GM21825 (cell line): ENCODE measurements around the gene TEX51.

ENCODE experiments used
- ATAC-seq: cut with Tn5 transposase; IDR thresholded peaks from one replicate; pipeline ENCODE4 v1.9.1; 2021; ENCODE audit warnings: mild to moderate bottlenecking, moderate library complexity; ENCODE audit not compliant: unreplicated experiment

The TEX51 gene

DNA sequence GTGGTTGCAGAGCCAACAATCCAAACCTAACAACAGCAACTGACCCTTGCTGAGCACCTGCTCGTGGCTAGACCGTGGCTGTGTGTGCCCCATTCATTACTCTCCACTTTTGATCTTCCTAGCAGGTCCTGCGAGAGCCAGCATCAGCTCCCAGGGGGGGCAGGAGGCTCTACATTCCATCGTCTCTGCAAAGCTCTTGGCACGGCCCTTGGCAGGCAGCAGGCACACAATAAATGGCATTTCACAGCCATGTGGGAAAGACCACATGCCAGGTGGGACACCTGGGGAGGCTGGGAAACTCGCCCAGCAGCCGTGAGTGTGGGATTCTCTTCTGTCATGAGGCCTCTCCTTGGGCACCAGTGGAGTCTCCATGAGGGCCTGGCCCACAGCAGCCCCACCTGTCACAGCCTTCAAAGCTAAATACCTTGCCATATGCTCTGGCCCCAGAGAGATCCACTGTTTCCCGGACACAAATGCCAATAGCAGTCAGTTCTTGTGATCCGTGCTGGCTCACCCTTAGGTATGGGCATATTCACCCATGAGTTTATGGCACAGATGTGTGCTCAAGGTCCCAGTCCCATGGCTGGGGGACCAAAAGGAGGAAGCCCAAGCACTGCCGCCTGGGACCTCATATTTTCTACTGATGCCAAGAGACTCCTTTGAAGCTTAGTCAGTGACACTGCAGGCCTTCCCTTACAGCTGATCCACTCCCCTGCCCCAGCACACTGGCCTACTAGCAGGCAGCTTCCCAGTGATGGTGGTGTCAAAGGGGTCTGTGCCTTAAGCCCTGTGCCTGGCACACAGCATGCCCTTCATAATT, 6.8 kb upstream of the TEX51 start:
- no peak for ATAC-seq

DNA sequence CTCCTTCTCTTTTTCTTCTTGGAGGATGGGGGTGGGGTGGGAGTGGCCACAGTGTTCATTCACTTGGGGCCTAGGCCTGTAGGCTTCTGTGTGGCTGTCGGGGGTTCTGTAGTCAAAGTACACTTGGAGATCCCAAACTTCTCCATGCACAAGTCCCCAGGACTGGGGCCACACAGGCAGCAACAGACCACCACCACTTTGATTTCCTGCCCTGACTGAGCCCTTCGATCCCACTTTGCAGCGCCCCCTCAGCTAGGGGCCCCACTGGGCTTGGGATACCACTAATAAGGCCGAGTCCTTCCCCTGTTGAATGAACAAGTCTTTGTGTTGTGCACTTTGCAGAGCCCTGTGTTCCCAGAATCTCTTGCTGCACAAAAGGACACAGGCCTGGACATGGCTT, 5.5 kb upstream of the TEX51 start:
- no peak for ATAC-seq

DNA sequence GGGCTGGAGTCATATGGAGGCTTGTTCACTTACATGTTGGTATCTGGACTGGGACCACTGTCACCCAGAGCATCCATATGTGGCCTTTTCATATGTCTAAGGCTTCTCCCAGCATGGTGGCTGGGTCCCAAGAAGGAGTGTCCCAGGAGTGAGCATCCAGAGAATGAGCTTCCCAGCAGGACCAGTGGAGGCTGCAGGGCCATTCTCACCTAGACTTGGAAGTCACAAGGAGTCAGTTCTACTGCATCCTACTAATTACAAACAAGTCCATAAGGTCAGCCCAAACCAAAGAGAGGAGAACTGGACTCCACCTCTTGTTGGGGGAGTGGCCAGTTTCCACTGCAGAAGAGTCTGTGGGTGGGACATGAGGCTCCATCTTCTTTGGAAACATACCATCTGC, 5.1 kb upstream of the TEX51 start:
- ATAC-seq, result no peak

DNA sequence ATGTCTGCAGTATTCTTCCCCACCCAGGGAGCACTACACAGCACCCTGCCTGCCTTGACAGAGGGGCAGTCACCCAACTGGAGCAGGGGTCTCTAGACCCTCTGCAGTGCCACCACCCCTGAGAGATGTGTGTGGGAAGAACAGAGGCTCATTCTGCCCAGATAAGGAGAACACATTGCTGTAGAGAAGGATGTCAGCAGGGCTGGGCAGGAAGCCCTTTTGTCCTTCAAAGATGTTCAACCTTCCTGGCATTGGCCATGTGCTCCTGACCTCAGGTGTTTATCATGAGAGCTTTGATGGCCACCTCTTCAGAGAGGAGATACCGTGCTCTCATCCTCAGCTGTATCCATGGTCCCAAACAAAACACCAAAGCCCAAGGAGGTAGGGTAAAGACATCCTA, 4.6 kb upstream of the TEX51 start:
- ATAC-seq, result no peak

DNA sequence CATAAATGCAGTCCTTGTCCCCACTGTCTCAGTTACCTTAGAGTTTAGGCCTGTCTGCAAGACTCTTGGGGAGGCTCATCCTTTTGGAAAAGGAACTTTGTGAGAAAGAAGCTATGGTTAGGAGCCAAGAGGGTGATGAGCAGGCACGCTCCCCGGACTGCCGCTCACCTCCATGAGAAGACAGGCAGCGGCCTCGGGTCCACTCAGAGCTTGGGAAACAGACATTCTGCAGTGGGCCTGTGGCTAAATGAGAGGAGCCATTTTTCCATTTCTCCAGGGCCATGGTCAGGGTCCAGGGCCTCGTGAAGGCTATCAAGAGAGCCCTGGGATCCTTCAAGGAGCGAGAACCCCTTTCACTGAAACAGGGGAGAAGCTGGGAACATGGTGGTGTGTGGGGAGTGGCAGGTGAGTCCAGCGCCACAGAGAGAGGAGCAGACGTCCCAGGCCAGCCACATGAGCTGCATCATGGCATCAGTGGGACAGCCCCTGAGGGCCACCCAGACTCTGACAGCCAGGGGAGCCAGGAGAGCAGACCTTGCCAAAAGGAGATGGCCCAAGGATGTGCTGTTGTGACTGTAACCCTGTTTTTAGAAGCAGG, 4.0 kb upstream of the TEX51 start:
- ATAC-seq, result no peak

DNA sequence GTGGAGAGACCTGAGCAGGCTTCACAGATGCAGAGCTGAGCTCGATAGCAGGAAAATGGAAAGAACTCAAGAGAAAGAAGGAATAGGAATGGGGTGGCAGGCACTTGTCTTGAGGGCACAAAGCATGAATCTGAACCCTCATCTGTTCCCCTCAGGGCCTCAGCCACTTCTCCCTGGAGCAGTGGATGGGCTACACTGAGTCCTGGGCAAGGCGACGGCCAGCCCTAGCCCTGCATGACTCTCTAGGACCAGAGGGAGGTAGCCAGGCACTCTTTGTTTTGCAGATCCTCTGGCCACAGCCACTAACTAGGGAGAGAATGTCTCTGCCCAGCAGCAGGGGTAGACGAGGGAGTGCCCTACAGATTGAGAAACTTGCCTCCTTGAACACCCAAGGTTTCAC, 3.4 kb upstream of the TEX51 start:
- ATAC-seq, result no peak

DNA sequence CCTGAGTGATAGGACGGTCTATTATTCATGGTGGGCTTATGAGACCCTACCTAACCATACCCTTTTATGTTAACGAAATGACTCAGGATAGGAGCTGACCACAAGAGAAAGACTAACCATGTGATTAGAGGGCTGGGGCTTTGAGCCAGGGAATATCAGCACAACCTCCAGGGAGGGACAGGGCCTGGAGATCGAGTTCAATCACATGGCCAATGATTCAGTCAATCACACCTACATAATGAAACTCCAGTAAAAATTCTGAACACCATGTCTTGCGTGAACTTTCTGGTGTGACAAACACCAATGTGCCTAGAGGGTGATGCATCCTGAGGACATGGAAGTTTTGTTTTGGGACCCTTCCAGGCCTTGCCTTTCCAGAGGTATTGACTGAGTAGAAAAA, 2.2 kb upstream of the TEX51 start:
- ATAC-seq, result no peak

DNA sequence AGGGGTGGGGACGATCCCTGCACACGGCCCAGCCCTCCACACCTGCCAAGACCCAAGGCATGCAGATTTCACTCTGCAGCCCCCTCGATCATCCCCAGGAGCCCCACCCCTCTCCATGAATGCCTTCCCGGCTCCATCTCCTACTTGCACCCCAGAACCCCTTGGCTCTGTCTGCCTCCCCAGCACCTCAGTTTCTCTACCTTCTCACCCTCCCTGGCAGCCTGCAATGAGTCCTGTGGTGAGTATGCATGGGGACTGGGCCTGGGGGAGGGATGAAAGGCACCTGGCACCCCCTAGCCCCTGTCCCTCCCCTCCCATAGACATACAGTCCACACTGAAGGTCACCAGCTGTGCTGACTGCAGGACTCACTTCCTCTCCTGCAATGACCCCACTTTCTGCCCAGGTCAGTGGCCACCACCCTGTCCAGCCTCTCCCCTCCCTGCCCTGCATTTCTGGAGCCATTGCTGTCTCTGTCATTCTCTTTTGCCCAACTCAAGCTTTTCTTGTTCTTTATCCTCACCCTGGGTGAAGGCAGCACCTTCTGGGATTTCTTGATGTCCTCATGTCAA, 1.0 kb downstream of the TEX51 start:
- ATAC-seq, result no peak

DNA sequence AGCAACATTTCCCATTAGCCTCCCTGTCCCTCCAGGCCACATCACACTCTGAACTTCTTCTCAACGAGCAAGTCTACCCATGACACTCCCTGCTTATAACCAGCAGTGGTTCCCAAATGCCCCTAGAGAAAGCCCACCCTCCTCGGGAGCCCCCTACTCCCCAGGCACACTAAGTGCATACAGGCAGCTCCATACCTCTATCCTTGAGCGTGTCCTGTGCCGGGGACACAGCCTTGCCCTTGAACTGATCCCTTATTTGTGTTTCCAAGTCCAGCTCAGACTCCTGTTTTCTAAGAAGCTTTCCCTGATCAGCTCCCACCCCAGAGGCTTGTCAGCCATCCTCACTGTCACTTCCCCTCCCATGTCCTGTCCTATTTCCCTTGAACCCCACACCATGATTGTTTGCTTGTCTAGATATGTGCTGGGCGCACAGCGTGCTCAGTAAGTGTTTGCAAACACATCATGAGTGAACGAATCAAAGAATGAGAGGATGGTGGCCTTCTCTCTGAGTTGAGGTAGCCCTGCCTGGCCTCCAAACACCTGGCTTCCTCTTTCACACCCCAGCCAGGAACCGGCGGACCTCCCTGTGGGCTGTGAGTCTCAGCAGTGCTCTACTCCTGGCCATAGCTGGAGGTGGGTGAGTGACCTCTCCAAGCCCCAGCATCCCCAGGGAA, 2.1 kb downstream of the TEX51 start:
- ATAC-seq, result no peak

DNA sequence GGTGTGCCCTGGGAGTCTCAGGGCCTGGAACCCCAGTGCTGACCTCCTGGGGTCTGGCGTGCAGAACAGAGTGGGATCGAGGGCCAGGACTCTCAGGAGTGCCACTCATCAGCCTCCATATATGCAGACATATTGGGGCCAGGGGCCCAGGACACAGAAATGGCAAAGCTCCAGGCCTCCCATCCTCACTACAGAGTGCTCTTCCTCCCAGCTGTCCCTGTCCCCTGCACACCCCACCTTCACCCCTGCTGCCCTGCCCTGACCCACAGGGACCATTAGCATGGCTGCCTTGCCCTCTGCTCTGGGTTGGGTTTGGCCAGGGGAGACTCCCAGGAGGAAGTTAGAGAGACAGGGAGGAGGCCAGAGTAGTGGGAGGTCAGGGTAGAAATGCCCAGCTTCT, 2.8 kb downstream of the TEX51 start:
- no peak for ATAC-seq

DNA sequence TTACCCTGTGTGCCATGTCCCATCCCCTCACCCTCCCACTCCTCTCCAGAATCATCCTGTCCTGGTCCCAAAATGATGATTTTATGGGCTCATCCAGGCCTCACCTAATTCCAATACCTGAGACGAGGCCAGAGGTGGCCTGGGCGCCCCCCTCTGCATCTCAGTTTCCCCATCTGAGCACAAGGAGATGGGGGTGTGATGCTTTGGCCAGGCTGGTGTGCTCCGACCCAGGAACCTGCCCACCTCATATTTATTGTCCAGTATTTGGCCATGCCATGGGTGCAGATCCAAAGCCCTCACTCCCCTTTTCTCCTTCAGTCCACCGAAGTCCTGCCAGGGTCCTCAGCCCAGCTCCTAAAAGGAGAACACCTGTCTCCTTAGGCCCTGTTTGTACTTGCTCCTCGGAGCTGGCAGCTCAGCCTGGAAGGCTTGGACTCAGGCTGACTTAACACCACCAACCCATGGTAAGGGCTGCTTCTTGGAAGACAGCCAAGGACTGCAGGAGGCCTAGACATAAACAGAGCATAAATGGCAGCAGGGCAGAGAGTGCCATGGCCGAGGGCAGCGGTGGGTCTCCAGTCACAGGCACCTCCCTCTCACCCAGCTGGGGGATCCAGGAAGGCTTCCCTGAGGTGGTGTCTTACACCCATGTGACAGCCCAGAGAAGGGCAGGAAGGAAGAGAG, 3.6 kb downstream of the TEX51 start:
- ATAC-seq, result no peak

DNA sequence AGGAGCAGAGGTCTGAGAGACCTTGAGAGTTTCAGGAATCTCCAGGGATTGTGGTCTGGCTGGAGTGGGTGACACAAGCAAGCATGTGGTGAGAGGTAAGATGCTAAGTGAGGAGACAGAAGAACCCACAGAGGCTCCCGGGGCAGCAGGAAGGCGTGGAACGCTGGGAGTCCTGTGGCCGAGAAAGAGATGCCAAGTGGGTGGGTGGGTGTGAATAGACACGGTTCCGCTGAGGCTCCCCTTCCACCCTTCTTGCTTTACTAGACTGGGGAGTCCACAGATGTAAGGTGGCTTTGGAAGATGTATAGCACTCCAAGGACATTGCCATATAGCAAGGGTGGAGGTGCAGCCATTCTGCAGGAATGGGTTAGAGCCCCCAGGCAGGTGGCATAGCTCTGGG, 4.2 kb downstream of the TEX51 start:
- ATAC-seq, result no peak

DNA sequence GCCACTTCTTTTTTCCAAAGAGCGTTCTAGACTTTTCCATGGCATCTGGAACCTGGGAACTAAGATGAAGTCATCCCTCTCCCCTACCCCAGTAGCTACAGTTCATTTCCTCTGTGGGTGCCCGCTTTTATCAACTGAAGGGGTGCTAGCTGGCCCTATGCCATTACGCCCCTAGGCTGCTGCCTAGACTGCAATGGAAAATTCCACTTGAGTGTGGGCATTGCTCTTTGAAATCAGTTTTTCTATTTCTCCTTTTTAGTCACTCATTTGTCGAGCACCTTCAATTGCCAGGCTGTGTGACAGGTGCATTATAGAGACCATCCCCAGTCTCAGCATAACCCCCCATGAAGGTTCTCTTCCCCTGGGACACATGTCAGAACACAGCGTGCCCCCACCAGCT, 7.3 kb downstream of the TEX51 start:
- no peak for ATAC-seq

DNA sequence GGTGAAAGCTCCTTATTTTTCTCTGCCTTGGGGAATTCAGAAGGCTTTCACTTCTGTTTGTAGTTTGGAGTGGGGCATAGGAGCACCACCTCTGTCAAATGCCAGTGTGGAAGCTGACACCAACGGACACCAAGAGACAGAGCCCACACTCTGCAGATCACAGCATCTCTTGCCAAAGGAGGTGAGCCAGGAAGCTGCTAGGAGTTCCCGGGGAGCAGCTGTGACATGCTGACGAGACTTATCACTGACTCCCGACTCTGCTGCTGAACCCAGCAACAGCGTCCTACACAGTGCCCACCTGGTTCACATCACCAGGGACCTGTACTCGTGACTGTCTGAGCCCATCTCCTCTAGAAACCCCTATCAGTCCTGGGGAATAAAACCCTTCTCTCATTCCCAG, 8.1 kb downstream of the TEX51 start:
- no peak for ATAC-seq

DNA sequence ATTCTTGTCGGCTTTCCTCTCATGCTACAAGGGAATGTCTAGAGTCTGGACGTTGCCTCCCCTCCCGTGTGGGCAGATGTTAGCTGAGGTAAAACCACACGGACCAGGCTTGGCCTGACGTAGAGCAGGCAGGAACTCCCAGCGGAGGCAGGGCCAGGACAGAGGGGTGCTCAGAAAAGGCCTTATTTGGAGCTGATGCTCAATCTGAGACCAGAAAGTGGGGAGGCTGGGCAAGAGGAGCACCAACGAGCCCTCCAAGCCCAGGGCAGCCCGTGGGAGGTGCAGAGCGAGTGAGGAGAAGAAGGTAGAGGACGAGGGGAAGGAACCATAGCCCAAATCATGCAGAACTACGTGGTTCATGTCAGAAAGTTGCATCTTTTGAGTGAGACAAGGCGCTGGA, 9.0 kb downstream of the TEX51 start:
- ATAC-seq, result no peak

DNA sequence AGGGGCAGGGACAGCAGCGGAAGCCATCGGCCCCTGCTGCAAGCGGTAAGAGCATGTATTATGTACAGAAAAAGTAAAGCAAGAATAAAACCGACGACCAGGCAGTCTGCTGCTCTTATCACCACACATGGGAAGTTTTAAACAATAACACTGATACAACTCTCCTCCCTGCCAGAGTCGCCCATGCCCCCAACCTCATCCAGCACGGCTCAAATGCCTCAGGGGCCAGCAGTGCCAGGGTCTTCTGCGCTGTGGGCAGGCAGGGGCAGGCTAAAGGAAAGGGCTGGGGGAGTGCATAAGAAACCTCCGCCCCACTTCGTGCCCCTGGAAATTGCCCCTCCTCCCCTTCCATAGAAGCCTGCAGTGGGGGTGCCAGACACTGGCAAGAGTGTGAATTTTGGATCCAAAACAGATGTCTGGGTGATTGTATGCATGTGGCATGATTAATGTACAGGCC, 10.1 kb downstream of the TEX51 start:
- no peak for ATAC-seq

DNA sequence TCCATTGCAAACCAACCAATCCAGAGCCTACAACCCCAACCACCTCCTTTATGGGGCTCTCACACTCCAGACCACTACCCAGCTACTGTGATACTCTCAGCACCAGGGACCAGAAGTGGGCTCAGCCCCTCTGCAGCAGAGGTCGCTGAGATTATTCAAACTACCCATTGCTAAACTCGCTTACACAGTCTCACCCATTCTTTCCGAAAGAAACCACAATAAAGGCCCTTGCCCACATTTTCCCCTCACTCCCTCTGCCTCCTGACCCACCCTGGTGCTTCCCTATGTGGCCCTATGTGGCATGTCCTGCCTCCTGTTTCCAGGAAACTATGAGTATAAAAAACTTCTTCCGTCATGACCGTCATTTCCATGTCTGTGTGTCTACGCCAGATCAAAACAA, 10.7 kb downstream of the TEX51 start:
- ATAC-seq, result no peak

DNA sequence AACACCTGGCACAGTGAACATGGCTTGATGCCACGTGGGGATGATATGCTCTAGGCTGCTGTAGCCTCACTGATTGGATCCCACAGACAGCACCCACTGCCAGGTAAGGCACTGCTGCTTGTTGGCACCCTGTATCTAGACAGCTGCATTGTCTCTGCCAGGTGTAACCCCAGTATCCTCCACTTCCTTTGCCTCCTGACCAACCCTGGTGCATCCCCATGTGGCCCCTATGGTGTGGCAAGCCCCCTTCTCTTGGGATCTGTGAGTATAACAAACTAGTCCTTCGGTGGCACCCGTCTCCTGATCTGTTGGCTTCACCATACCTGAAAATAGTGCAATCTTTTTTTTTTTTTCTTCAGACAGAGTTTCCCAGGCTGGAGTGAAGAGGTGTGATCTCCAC, 11.1 kb downstream of the TEX51 start:
- ATAC-seq, result no peak

DNA sequence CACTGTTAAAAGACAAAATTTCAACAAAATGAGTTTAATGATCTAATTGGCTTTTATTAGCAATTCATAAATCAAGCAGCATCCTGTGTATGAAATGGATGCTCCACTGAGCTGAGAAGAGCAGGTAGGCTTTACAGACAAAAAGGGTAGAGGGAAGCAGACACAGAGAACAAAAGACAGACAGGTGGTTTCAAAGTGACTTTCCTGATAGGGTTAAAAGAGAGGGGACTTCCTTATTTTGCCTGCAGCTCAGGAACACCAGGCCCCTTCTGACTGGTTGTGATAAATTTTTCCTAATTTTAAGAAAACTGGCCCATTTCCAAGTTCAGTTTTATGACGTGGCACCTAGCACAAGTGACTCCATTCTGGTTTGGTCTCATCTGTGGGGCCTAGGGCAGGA, 11.9 kb downstream of the TEX51 start:
- ATAC-seq, result no peak

DNA sequence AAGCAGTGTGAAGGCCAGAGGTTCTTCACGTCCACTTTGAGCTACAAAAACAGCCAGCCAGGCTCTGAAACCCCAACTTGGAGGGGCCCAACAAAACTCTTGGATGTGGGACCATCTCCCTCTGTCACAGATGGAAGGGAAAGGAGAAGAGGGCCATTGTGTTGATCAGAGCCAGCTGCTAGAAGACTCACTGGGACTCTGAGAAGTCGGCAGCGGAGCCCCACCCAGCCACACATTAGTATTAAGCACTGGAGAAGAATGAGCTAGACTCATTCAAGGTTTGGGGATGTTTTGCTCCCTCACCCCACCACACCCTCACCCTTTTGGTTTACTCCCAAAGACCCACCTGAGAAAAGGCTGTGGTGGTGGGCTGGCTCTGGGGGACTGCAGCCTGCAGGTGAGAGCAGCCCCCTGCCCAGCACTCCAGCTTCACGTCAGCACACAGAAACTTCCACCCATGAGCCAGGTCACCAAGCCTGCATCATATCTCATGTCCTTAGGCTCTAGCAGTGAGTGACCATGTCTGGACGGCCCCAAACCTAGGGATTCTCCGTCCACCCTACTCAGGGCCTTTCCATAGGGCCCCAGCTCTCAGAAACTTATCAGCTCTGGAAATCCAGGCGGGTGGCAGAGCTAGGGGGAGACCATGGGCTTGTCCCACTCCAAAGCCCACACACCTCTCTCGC, 12.6 kb downstream of the TEX51 start:
- no peak for ATAC-seq

DNA sequence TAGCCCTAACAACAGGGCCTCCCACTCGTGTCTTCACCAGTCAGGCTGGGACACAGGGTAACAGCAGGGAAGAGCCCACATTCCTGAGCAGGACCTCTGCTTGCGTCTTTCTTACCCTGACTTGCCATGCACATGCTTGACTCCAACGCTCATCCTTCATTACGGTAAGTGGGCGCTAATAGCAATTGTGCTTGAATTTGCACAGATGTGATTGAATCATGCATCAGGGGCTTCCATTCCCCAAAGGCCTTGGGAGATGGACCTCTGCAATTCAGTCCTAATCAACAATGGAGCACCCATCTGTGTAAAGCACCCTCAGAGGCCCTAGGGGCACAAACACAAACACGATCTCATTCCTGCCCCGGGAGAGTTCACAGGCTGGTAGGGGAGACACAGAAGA, 13.5 kb downstream of the TEX51 start:
- no peak for ATAC-seq
